ENCODE data around the gene MED29.

MED29 gene

GRCh38 chr19:39436350-39436716, 45.2 kb downstream of the MED29 start:
- no peak for TF ChIP-seq FOXP2 (optimal IDR thresholded peaks at IDR 0.05; ENCODE audit: borderline replicate concordance, extremely low read depth, extremely low read length, insufficient read depth)
- no peak for TF ChIP-seq SIN3A (IDR thresholded peaks at IDR 0.05; ENCODE audit: borderline replicate concordance, insufficient read depth, low read length)
- no peak for TF ChIP-seq TAF1 (IDR thresholded peaks at IDR 0.05; ENCODE audit: borderline replicate concordance, insufficient read depth, low read length)
- no peak for TF ChIP-seq REST (IDR thresholded peaks at IDR 0.05; ENCODE audit: insufficient read depth in 1 of 2, low read depth in 2 of 2, low read length in 2 of 2)
- no peak for TF ChIP-seq POLR2AphosphoS5 (IDR thresholded peaks at IDR 0.05; ENCODE audit: low read depth, low read length)

DNA sequence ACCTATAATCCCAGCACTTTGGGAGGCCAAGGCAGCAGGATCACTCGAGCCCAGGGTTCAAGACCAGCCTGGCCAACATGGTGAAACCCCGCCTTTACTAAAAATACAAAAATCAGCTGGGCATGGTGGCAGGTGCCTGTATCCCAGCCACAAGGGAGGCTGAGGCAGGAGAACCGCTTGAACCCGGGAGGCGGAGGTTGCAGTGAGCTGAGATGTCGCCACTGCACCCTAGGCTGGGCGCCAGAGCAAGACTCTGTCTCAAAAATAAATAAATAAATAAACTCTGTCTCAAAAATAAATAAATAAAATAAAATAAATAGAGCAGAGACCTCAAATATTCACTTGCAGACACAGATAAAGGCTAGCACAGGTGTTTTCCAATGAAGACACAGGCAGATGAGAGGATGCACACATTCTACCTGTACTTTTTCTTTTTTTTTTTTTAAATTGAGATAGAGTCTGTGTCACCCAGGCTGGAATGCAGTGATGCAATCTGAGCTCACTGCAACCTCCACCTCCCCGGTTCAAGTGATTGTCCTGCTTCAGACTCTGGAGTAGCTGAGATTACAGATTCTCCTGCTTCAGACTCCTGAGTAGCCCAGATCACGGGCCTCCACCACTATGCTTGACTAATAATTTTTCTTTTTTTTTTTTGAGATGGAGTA, 47.2 kb downstream of the MED29 start:
- TF ChIP-seq TAF1 (IDR thresholded peaks at IDR 0.05; ENCODE audit: borderline replicate concordance, insufficient read depth, low read length) (no peak), SIN3A (IDR thresholded peaks at IDR 0.05; ENCODE audit: borderline replicate concordance, insufficient read depth, low read length) (no peak), FOXP2 (optimal IDR thresholded peaks at IDR 0.05; ENCODE audit: borderline replicate concordance, extremely low read depth, extremely low read length, insufficient read depth) (no peak), REST (IDR thresholded peaks at IDR 0.05; ENCODE audit: insufficient read depth in 1 of 2, low read depth in 2 of 2, low read length in 2 of 2) (no peak), POLR2AphosphoS5 (IDR thresholded peaks at IDR 0.05; ENCODE audit: low read depth, low read length) (no peak)

GRCh38 chr19:39444598-39445195, 53.5 kb downstream of the MED29 start:
- no peak for TF ChIP-seq FOXP2 (optimal IDR thresholded peaks at IDR 0.05; ENCODE audit: borderline replicate concordance, extremely low read depth, extremely low read length, insufficient read depth)
- no peak for TF ChIP-seq REST (IDR thresholded peaks at IDR 0.05; ENCODE audit: insufficient read depth in 1 of 2, low read depth in 2 of 2, low read length in 2 of 2)
- TF ChIP-seq POLR2AphosphoS5 (IDR thresholded peaks at IDR 0.05; ENCODE audit: low read depth, low read length), result no peak
- no peak for TF ChIP-seq TAF1 (IDR thresholded peaks at IDR 0.05; ENCODE audit: borderline replicate concordance, insufficient read depth, low read length)
- no peak for TF ChIP-seq SIN3A (IDR thresholded peaks at IDR 0.05; ENCODE audit: borderline replicate concordance, insufficient read depth, low read length)

DNA sequence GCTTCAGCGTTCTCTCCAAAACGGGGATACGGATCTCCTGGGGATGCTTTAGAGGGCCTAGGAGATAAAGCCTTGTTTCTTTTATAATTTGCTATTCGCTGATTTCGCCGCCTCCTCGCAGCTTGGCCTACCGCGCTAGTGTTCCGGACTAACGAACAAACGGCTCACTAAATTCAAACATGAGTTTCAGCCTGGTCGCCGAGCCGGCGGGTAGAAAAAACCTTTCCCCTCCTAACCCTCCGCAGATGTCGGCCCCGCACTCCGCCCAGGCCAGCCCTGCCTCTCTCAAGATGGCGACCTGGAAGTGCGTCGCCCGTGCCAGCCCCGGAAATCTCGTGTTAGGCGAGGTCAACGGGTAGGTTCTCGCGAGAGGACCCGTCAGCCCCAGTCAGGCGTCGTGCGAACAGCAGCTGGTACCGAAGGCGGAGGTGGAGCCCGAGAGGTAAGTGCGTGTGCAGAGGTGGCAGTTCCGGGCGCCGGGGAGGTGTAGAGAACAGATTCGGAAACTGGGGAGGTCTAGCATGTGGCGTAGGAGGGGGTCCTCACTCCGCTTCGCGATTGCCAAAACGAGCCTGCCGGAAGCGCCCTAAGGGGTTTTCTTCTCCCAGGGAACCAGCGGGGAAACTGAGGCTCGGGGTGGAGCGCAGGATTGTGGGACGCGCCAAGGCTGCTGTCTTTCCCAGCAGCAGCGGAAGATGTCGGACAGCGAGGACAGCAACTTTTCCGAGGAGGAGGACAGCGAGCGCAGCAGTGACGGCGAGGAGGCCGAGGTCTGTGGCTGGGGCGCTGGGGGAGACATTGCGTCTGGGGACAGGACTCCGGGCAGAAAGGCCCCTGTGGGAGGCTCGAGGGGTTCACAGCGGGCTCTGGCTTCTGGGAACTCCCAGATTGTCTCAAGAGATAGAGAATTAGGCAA, 54.3 kb downstream of the MED29 start, which contains the start of gene SUPT5H:
Gene SUPT5H, plus strand, starts transcription at position 387 of the 916 bp plus-strand sequence. Its CDS starts 309 bp downstream, at position 696.
- TF ChIP-seq REST (IDR thresholded peaks at IDR 0.05; ENCODE audit: insufficient read depth in 1 of 2, low read depth in 2 of 2, low read length in 2 of 2), result peak in 1 of 2 experiments; percentile 11; a peak in 1 of 4 replicates
- peak; percentile 97 for TF ChIP-seq TAF1 (IDR thresholded peaks at IDR 0.05; ENCODE audit: borderline replicate concordance, insufficient read depth, low read length)
- TF ChIP-seq POLR2AphosphoS5 (IDR thresholded peaks at IDR 0.05; ENCODE audit: low read depth, low read length), result peak; percentile 83
- peak; percentile 93 for TF ChIP-seq SIN3A (IDR thresholded peaks at IDR 0.05; ENCODE audit: borderline replicate concordance, insufficient read depth, low read length)
- TF ChIP-seq FOXP2 (optimal IDR thresholded peaks at IDR 0.05; ENCODE audit: borderline replicate concordance, extremely low read depth, extremely low read length, insufficient read depth), result peak; percentile 86
